ENCODE results near the gene SPTBN1.

- TF ChIP-seq, protein P1, sequence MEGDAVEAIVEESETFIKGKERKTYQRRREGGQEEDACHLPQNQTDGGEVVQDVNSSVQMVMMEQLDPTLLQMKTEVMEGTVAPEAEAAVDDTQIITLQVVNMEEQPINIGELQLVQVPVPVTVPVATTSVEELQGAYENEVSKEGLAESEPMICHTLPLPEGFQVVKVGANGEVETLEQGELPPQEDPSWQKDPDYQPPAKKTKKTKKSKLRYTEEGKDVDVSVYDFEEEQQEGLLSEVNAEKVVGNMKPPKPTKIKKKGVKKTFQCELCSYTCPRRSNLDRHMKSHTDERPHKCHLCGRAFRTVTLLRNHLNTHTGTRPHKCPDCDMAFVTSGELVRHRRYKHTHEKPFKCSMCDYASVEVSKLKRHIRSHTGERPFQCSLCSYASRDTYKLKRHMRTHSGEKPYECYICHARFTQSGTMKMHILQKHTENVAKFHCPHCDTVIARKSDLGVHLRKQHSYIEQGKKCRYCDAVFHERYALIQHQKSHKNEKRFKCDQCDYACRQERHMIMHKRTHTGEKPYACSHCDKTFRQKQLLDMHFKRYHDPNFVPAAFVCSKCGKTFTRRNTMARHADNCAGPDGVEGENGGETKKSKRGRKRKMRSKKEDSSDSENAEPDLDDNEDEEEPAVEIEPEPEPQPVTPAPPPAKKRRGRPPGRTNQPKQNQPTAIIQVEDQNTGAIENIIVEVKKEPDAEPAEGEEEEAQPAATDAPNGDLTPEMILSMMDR (IDR thresholded peaks at IDR 0.05; ENCODE audit: borderline replicate concordance, extremely low read depth, low read length, poor library complexity, severe bottlenecking): no peak
- TF ChIP-seq EZH2 (IDR thresholded peaks at IDR 0.05; ENCODE audit: borderline replicate concordance, low read depth, low read length, severe bottlenecking): no peak
Measured at GRCh38 chr2:54480025-54480424, 23.9 kb downstream of the SPTBN1 start.

Data from DND-41 (cell line).